Lung (tissue), 12 donors: ENCODE measurements around the gene ATF6B. TPM values are rescaled to one million over a fixed set of nuclear protein-coding genes. Genes with fewer than 3 reads are reported as not detected.

Source experiments
- ATAC-seq: fragments of 200-7000 bp; cut with Tn5 transposase; one replicate; pipeline ENCODE4 v1.9.1; 2020; ENCODE audit warnings: moderate number of reproducible peaks; ENCODE audit not compliant: insufficient read depth, low FRiP score
- DNase-seq, 3 donors: peaks; one replicate each; pipeline ENCODE4 v3.0.0-alpha.2; 2013 to 2017
- H3K27ac ChIP-seq, 2 donors: one replicate each; pipeline ENCODE4 v1.5.1; 2013; ENCODE audit warnings: mild to moderate bottlenecking in 2 of 2, moderate library complexity in 2 of 2, control low read depth in 1 of 2, inconsistent platforms in 1 of 2, low read depth in 1 of 2, low read length in 1 of 2
- H3K27me3 ChIP-seq, 3 donors: one replicate each; pipeline ENCODE4 v1.5.1; 2013; ENCODE audit warnings: low read length in 2 of 3; ENCODE audit not compliant: control insufficient read depth in 3 of 3, insufficient read depth in 3 of 3
- H3K36me3 ChIP-seq, 4 donors: one replicate each; pipeline ENCODE4 v1.5.1; 2013; ENCODE audit warnings: low read length in 4 of 4, mild to moderate bottlenecking in 1 of 4, moderate library complexity in 1 of 4; ENCODE audit not compliant: control insufficient read depth in 4 of 4, insufficient read depth in 4 of 4
- H3K4me1 ChIP-seq, 5 donors: one replicate each; pipeline ENCODE4 v1.5.1; 2013; ENCODE audit warnings: low read length in 5 of 5, mild to moderate bottlenecking in 2 of 5, moderate library complexity in 1 of 5; ENCODE audit not compliant: control insufficient read depth in 5 of 5, insufficient read depth in 5 of 5
- H3K4me3 ChIP-seq: one replicate; pipeline ENCODE4 v1.5.1; 2013; ENCODE audit warnings: mild to moderate bottlenecking, control low read depth, moderate library complexity
- H3K9ac ChIP-seq, 2 donors: one replicate each; pipeline ENCODE4 v1.5.1; 2013; ENCODE audit warnings: low read length in 2 of 2, control low read depth in 1 of 2; ENCODE audit not compliant: insufficient read depth in 1 of 2
- H3K9me3 ChIP-seq, 4 donors: one replicate each; pipeline ENCODE4 v1.5.1; 2013; ENCODE audit warnings: low read length in 3 of 4, mild to moderate bottlenecking in 1 of 4, moderate library complexity in 1 of 4; ENCODE audit not compliant: control insufficient read depth in 4 of 4, insufficient read depth in 3 of 4
- CTCF ChIP-seq: IDR thresholded peaks from 2 replicates; pipeline ENCODE4 v1.5.1; 2012; ENCODE audit warnings: mild to moderate bottlenecking; ENCODE audit errors: control extremely low read depth, extremely low read depth
- WGBS, 2 donors: extraction: QIAGEN DNeasy Blood & Tissue Kit; methylation state at CpG; one replicate each; pipeline ENCODE4 v1.1.7; 2013; 5-methylcytosine and 5-hydroxymethylcytosine counted together
- polyA plus RNA-seq, 2 donors: library from polyadenylated mRNA; stranded (reverse); fragments of 200-250 nt; gene quantifications; one replicate each; pipeline ENCODE4 v1.2.1, GENCODE V29; 2013
- total RNA-seq, 2 donors: library from RNA; depleted of rRNA in 1 of 2; stranded (reverse); fragments of >200 nt in 1 of 2; gene quantifications; one replicate each; pipeline ENCODE4 v1.2.1, GENCODE V29; 2014 to 2021
- donor health status: control.
- donor health status: control.
- donor health status: Bipolar disorder and iron deficiency.
- donor health status: healthy.
- donor health status: DM: yes; HTN: yes; CAD: no.

ATF6B gene
- total and polyA plus RNA-seq, 4 donors, result 50.1 to 101 (median 62.4) TPM

GRCh38 chr6:32087574-32088486, 40.2 kb downstream of the ATF6B start:
- peaks cover 0 to 18% (median 10%) of the 10 kb centered on the region in 5 donors for H3K4me1 ChIP-seq
- TF ChIP-seq CTCF, result peak; percentile 69
- H3K9me3 ChIP-seq, result no peaks in the 10 kb centered on the region
- DNase-seq (peak; percentile 82 to 90 (median 89)), ATAC-seq (peak; percentile 62)
- peak overlapping the region in 1 of 2 donors; percentile 79 for H3K27ac ChIP-seq
- WGBS, 2 donors, result 13 to 21% methylated on average over 35 to 50 of the region's 50 CpGs
- peaks cover 0 to 2% (median 1%) of the 10 kb centered on the region in 4 donors for H3K36me3 ChIP-seq
- peaks cover 0 to 30% (median 3%) of the 10 kb centered on the region in 3 donors for H3K27me3 ChIP-seq
- no peak overlapping the region for H3K9ac ChIP-seq
- no peak overlapping the region for H3K4me3 ChIP-seq

GRCh38 chr6:32086661-32087573, 41.1 kb downstream of the ATF6B start:
- Histone ChIP-seq H3K4me3 (no peak overlapping the region), H3K27ac (peak overlapping the region in 1 of 2 donors; percentile 76), H3K9ac (no peak overlapping the region), H3K9me3 (no peaks in the 10 kb centered on the region), H3K36me3 (peaks cover 0 to 7% (median 1%) of the 10 kb centered on the region in 4 donors), H3K4me1 (peaks cover 0 to 10% (median 4%) of the 10 kb centered on the region in 5 donors), H3K27me3 (peaks cover 0 to 33% (median 3%) of the 10 kb centered on the region in 3 donors)
- no peak for TF ChIP-seq CTCF
- 26 to 31% methylated on average over 40 to 45 of the region's 45 CpGs for WGBS, 2 donors
- DNase-seq (no peak), ATAC-seq (peak; percentile 29)

- ATAC-seq, result no peak
- Histone ChIP-seq H3K27me3 (peaks cover 0 to 33% (median 3%) of the 10 kb centered on the region in 3 donors), H3K36me3 (peaks cover 0 to 9% (median 1%) of the 10 kb centered on the region in 4 donors), H3K4me1 (peaks cover 0 to 16% (median 3%) of the 10 kb centered on the region in 5 donors), H3K4me3 (no peak overlapping the region), H3K27ac (peak overlapping the region in 1 of 2 donors; percentile 5), H3K9ac (no peak overlapping the region), H3K9me3 (no peaks in the 10 kb centered on the region)
- 81% methylated on average over 17 of the region's 17 CpGs for WGBS, 2 donors
- DNase-seq, result no peak
- no peak for TF ChIP-seq CTCF
These were observed 42.1 kb downstream of the ATF6B start for GRCh38 chr6:32085759-32086459.
